ENCODE results near the gene XYLT1. TPM values are rescaled to one million over a fixed set of nuclear protein-coding genes. Genes with fewer than 3 reads are reported as not detected.

Gene XYLT1
- total RNA-seq, 2 experiments from 2014 or later, result 5.1 to 6.2 TPM

DNA sequence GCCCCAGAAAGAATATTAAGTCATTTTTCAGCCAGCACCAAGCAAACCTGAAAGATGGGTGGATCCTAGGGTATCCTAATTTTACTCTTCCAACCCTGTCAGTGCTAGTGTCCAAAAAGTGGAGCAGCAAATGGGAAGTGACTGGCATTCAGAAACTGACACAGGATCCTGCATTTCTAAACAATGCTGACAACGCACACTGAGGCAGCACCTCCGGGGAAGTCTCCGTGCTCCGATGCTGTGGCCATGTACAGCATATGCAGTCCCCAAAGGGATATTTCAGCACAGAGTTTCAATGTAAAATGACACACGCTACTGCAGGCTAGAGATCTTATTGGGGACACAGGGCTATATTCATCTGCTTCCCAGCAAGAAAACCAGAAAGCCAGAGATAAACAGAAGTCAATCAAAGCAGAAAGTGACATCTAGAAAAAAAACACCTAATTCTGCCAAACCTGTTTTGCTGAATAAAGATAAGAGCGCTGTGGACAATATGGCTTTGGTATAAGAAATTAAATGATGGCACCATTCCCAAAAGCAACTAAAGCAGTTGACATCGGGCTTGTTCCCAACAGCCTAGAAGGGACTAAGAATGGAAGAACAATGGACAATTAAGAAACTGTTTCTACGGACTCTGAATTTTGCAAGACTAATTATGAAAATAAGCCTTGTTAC lies 17.3 kb downstream of the XYLT1 start:
- H3K27me3 Mint-ChIP-seq, result no peaks in the 10 kb centered on the region
- ATAC-seq (no peak), DNase-seq (no peak)
- no peaks in the 10 kb centered on the region for H3K36me3 Mint-ChIP-seq (ENCODE audit: low read depth)
- no peaks in the 10 kb centered on the region for H3K9me3 Mint-ChIP-seq (ENCODE audit: low read depth)
- peaks cover 37% of the 10 kb centered on the region for H3K4me1 Mint-ChIP-seq
- H3K4me3 Mint-ChIP-seq, result no peak overlapping the region
- ChIA-PET POLR2A (no interaction called here), CTCF (interaction anchor here (0.8 to 1.2 kb wide), 2 partner anchors 10 to 16 kb away, joined by 3 to 5 read pairs; no protein-coding TSS in a partner anchor)
- intact Hi-C loops (cut with DNase I, micrococcal nuclease), result no loop called here
- H3K27ac Mint-ChIP-seq, result no peak overlapping the region

DNA sequence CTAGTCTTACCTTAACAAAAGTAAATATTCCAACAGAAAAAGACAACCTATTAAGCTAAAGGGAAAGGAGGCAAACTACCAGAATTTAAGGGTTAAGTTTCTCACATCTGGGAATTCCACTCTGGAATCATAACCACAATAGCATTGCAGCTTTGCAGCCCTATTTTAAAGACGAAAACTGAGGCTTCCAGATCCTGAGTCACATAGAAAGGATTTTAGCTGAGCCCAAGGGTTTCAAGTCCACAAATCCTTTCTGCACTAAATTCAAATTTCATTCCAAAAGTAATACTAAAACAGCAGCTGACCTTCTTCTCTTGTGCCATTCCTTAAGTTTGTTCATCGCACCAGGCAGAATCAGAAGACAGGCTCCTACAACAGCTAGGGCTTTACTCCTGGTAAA lies 17.8 kb downstream of the XYLT1 start:
- Mint-ChIP-seq H3K36me3 (ENCODE audit: low read depth) (no peaks in the 10 kb centered on the region), H3K27me3 (no peaks in the 10 kb centered on the region), H3K4me1 (peaks cover 40% of the 10 kb centered on the region), H3K27ac (no peak overlapping the region), H3K4me3 (no peak overlapping the region), H3K9me3 (ENCODE audit: low read depth) (no peaks in the 10 kb centered on the region)
- DNase-seq (no peak), ATAC-seq (no peak)
- CTCF ChIA-PET, result interaction anchor here (0.8 to 1.2 kb wide), 2 partner anchors 9 to 16 kb away, joined by 3 to 5 read pairs; no protein-coding TSS in a partner anchor
- POLR2A ChIA-PET, result no interaction called here
- intact Hi-C loops (cut with DNase I, micrococcal nuclease), result no loop called here

DNA sequence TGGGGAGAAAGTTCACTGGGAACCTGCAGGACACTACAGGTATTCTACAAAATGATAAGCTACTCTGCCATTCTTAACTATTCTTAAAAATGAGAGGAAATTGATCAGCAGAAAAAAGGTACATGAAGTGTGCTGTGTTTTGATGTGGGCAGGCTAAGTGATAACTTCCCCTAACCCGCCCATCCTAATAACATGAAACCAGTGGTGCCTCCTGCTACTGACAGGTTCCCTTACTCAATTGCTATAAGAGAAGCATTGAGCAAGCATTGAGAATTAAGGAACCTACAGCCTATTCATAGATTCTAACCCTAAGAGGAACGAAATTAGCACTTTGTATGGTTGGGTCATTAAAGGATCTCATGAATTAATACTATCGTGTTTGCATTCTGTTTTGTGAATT lies 18.9 kb downstream of the XYLT1 start:
- H3K9me3 Mint-ChIP-seq (ENCODE audit: low read depth), result no peaks in the 10 kb centered on the region
- no peaks in the 10 kb centered on the region for H3K27me3 Mint-ChIP-seq
- no peak overlapping the region for H3K4me3 Mint-ChIP-seq
- H3K36me3 Mint-ChIP-seq (ENCODE audit: low read depth), result no peaks in the 10 kb centered on the region
- H3K4me1 Mint-ChIP-seq, result peaks cover 36% of the 10 kb centered on the region
- ChIA-PET CTCF (no interaction called here), POLR2A (no interaction called here)
- intact Hi-C loops (cut with DNase I, micrococcal nuclease), result no loop called here
- no peak overlapping the region for H3K27ac Mint-ChIP-seq
- DNase-seq (no peak), ATAC-seq (no peak)

- H3K27ac Mint-ChIP-seq, result no peak overlapping the region
- H3K27me3 Mint-ChIP-seq, result no peaks in the 10 kb centered on the region
- ChIA-PET POLR2A (no interaction called here), CTCF (no interaction called here)
- intact Hi-C loops (cut with DNase I, micrococcal nuclease), result no loop called here
- no peak overlapping the region for H3K4me3 Mint-ChIP-seq
- DNase-seq (no peak), ATAC-seq (no peak)
- peaks cover 36% of the 10 kb centered on the region for H3K4me1 Mint-ChIP-seq
- H3K9me3 Mint-ChIP-seq (ENCODE audit: low read depth), result no peaks in the 10 kb centered on the region
- H3K36me3 Mint-ChIP-seq (ENCODE audit: low read depth), result no peaks in the 10 kb centered on the region
These were observed 20.5 kb downstream of the XYLT1 start for GRCh38 chr16:17450291-17450690.

- intact Hi-C loops (cut with DNase I, micrococcal nuclease), result loop anchor here in 1 of 2 experiments (1.0 kb wide), 1 partner anchor 32 kb away; no protein-coding TSS in a partner anchor
- Mint-ChIP-seq H3K9me3 (ENCODE audit: low read depth) (no peaks in the 10 kb centered on the region), H3K27ac (peak overlapping the region; percentile 66), H3K36me3 (ENCODE audit: low read depth) (no peaks in the 10 kb centered on the region), H3K4me1 (peaks cover 36% of the 10 kb centered on the region), H3K27me3 (no peaks in the 10 kb centered on the region), H3K4me3 (peak overlapping the region; percentile 26)
- CTCF ChIA-PET, result interaction anchor here (0.6 to 1.3 kb wide), 3 partner anchors 15 to 159 kb away, joined by 3 to 5 read pairs (median 3); no protein-coding TSS in a partner anchor
- DNase-seq, result peak; percentile 71
- POLR2A ChIA-PET, result no interaction called here
- ATAC-seq, result peak; percentile 86
These were observed 21.8 kb downstream of the XYLT1 start for GRCh38 chr16:17448640-17449638.

DNA sequence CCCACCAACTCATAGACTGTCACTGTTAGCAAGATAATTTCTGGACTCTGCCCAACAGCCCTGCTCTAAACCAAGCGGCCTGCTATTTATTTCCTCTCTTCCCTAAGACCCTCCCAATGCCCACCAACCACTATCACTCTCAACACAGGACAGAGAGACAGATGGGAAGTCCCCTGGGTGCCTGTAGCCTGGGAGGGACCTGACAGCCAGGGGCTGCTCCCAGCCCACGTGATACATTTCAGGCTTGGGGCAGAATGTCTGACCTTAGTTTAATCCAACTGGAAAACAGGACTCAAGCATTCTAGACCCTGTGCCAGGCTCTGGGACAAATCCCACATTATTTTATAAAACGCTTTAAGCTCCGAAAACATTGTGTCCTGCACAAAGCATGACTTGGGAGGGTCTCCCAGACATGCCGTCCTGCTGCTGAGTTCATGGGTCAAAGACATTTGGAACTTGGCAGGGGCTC lies 23.6 kb downstream of the XYLT1 start:
- POLR2A ChIA-PET, result no interaction called here
- ATAC-seq, result no peak
- intact Hi-C loops (cut with DNase I, micrococcal nuclease), result no loop called here

GRCh38 chr16:17446661-17447060 lies 24.1 kb downstream of the XYLT1 start:
- ChIA-PET POLR2A (no interaction called here), CTCF (no interaction called here)
- H3K4me3 Mint-ChIP-seq, result no peak overlapping the region
- peaks cover 2% of the 10 kb centered on the region for H3K36me3 Mint-ChIP-seq (ENCODE audit: low read depth)
- intact Hi-C loops (cut with DNase I, micrococcal nuclease), result no loop called here
- peaks cover 31% of the 10 kb centered on the region for H3K4me1 Mint-ChIP-seq
- no peak overlapping the region for H3K27ac Mint-ChIP-seq
- H3K27me3 Mint-ChIP-seq, result no peaks in the 10 kb centered on the region
- DNase-seq (no peak), ATAC-seq (no peak)
- H3K9me3 Mint-ChIP-seq (ENCODE audit: low read depth), result no peaks in the 10 kb centered on the region

More for the DNA sequence above, 23.6 kb downstream of the XYLT1 start:
- H3K9me3 Mint-ChIP-seq (ENCODE audit: low read depth), result no peaks in the 10 kb centered on the region
- no peak overlapping the region for H3K4me3 Mint-ChIP-seq
- peaks cover 34% of the 10 kb centered on the region for H3K4me1 Mint-ChIP-seq
- CTCF ChIA-PET, result interaction anchor here (1.3 kb wide), 1 partner anchor 22 kb away, joined by 3 read pairs; no protein-coding TSS in a partner anchor
- H3K36me3 Mint-ChIP-seq (ENCODE audit: low read depth), result peaks cover 2% of the 10 kb centered on the region
- DNase-seq, result no peak
- H3K27me3 Mint-ChIP-seq, result no peaks in the 10 kb centered on the region
- H3K27ac Mint-ChIP-seq, result no peak overlapping the region

- intact Hi-C loops (cut with DNase I, micrococcal nuclease), result no loop called here
- no peak overlapping the region for H3K4me3 Mint-ChIP-seq
- H3K27ac Mint-ChIP-seq, result no peak overlapping the region
- ChIA-PET CTCF (interaction anchor here (0.6 to 1.2 kb wide), 2 partner anchors 17 to 19 kb away, joined by 3 to 4 read pairs; no protein-coding TSS in a partner anchor), POLR2A (no interaction called here)
- DNase-seq, result no peak
- H3K27me3 Mint-ChIP-seq, result no peaks in the 10 kb centered on the region
- H3K36me3 Mint-ChIP-seq (ENCODE audit: low read depth), result peaks cover 2% of the 10 kb centered on the region
- no peak for ATAC-seq
- H3K9me3 Mint-ChIP-seq (ENCODE audit: low read depth), result no peaks in the 10 kb centered on the region
- peaks cover 22% of the 10 kb centered on the region for H3K4me1 Mint-ChIP-seq
These were observed 25.3 kb downstream of the XYLT1 start for GRCh38 chr16:17445421-17445820.

DNA sequence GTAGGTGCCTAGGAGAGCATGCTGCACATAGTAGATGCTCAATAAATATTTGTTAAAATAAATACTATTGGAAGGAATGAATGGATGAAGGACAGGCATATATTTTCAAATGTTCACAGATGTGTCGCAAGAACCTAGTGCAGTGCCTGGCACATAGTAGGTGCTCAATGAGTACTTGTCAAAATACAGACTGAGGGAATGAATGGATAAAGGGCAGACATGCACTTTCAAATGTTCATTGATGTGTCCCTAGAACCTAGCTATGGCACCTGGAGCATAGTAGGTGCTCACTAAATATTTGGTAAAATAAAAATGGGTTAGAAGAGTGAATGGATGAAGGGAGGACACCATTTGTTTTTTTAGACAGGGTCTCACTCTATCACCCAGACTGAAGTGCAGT lies 26.1 kb downstream of the XYLT1 start:
- intact Hi-C loops (cut with DNase I, micrococcal nuclease), result no loop called here
- DNase-seq (no peak), ATAC-seq (no peak)
- Mint-ChIP-seq H3K36me3 (ENCODE audit: low read depth) (peaks cover 2% of the 10 kb centered on the region), H3K4me3 (no peak overlapping the region), H3K27me3 (no peaks in the 10 kb centered on the region), H3K9me3 (ENCODE audit: low read depth) (no peaks in the 10 kb centered on the region), H3K27ac (no peak overlapping the region), H3K4me1 (peaks cover 25% of the 10 kb centered on the region)
- ChIA-PET CTCF (interaction anchor here (0.7 to 1.3 kb wide), 2 partner anchors 8 to 160 kb away, joined by 3 read pairs; no protein-coding TSS in a partner anchor), POLR2A (no interaction called here)

DNA sequence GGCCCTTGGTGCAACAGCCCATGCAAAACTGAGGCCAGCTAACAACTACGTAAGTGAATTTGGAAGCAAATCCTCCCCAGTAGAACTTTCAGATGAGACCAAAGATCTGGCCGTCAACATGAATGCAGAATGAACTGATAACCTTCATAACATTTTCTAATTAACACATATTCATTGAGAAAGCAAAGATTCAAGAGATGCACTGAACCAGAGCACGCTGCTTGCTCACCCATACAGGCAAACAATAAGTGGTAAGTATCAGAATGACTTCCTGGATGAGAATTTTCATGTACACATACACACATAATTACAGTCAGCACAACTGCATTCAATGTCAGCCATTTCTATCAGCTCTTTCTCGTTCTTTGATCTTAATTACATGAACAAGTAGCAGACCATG lies 30.6 kb downstream of the XYLT1 start:
- ChIA-PET CTCF (no interaction called here), POLR2A (no interaction called here)
- Mint-ChIP-seq H3K4me3 (no peak overlapping the region), H3K9me3 (ENCODE audit: low read depth) (no peaks in the 10 kb centered on the region), H3K36me3 (ENCODE audit: low read depth) (peaks cover 6% of the 10 kb centered on the region), H3K4me1 (peaks cover 30% of the 10 kb centered on the region), H3K27me3 (no peaks in the 10 kb centered on the region), H3K27ac (no peak overlapping the region)
- ATAC-seq (peak; percentile 58), DNase-seq (no peak)
- intact Hi-C loops (cut with DNase I, micrococcal nuclease), result no loop called here

- H3K27me3 Mint-ChIP-seq, result no peaks in the 10 kb centered on the region
- peaks cover 30% of the 10 kb centered on the region for H3K4me1 Mint-ChIP-seq
- intact Hi-C loops (cut with DNase I, micrococcal nuclease), result no loop called here
- ChIA-PET POLR2A (no interaction called here), CTCF (no interaction called here)
- H3K4me3 Mint-ChIP-seq, result no peak overlapping the region
- no peak for DNase-seq
- ATAC-seq, result peak; percentile 68
- H3K9me3 Mint-ChIP-seq (ENCODE audit: low read depth), result no peaks in the 10 kb centered on the region
- H3K27ac Mint-ChIP-seq, result peak overlapping the region; percentile 49
- peaks cover 6% of the 10 kb centered on the region for H3K36me3 Mint-ChIP-seq (ENCODE audit: low read depth)
These were observed 31.2 kb downstream of the XYLT1 start for GRCh38 chr16:17439580-17439979.
